Stimulated activated CD4-positive, alpha-beta T cell treated with anti-CD3 and anti-CD28 coated beads, Interleukin-1b, Interleukin-23, amount 100 ng/mL, for 1 hour (primary cell): ENCODE results near the gene CACNA1D.

Experiments
- DNase-seq, 2 donors: peaks; one replicate each; pipeline ENCODE4 v3.0.0-alpha.2; 2020; ENCODE audit warnings: low read depth in 2 of 2

CACNA1D gene

GRCh38 chr3:53691349-53691748, 196.9 kb downstream of the CACNA1D start:
- DNase-seq, result no peak

DNA sequence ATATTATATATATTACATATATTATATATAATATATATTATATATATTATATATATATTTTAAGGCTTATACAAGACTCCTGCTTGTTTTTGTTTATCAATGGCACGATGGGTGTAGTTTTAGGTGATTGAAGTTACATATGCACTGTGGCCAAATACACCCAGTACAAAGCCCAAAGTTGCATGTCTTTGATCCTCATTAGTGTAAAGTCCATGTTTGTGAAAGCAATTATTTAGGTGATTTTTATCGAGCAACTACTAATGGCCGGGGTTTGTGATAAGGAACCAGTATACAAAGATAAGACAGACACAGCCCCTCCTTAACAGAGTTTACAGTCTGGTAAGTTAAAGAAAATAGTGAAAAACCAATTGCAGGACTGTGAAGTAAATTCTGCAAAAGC, 197.5 kb downstream of the CACNA1D start:
- DNase-seq, result no peak

DNA sequence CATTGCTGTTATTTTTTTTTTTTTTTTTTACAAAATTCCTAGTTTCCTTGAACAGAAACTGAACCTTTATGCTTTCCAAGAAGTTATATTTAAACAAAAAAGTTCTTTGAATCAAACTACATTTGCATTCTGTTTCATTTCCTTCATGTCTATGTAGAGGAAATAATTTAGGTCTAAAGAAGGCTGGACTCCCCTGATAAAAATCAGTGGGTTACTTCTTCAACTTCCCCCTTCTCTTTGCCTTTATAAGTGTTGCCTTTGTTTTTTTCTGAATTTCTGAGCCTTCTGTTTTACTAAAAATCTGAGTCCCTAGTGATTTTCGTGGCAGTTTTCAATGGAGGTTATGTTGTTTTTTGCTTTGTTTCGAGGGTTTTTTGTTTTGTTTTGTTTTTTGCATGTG, 199.0 kb downstream of the CACNA1D start:
- no peak for DNase-seq

DNA sequence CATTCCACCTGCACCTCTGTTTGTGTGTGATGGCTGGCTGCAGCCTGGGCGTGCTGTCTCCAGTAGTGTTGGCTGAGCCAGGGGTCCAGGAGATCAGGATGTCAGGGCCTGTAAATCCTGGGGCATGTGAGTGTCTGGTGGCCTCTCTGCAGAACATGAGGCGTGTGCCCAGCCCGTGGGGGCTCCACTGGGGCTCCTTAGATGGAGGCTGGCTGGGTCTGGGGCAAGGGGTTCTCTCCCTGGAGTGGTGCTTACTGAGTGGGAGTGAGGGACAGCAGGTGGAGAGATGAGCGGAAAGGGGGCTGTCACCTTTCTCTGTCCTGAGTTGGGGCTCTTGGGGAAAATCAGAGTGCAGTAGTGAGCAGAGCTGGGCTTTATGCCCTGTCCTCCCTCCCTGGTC, 199.6 kb downstream of the CACNA1D start:
- no peak for DNase-seq

GRCh38 chr3:53694666-53695323, 200.4 kb downstream of the CACNA1D start:
- DNase-seq, result no peak

DNA sequence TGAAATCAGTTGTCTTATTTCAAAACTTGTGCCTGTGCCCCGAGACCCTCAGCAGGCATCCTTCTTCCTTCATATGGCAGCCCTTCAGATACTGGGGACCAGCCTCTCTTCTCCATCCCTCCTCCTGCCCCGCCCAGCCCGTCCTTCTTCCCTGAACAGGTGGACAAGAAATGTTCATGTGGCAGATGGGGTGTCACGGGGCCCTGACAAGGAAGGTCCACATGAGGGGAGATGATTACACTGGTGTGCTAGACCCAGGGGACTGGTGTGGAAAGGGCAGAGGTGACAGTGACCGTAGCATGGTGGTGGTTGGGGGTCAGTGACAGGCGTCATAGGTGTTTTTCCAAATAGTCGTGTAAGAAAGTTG, 200.9 kb downstream of the CACNA1D start:
- DNase-seq, result no peak

GRCh38 chr3:53696401-53697172, 202.2 kb downstream of the CACNA1D start:
- DNase-seq, result no peak

GRCh38 chr3:53700441-53700840, 206.0 kb downstream of the CACNA1D start:
- no peak for DNase-seq

DNA sequence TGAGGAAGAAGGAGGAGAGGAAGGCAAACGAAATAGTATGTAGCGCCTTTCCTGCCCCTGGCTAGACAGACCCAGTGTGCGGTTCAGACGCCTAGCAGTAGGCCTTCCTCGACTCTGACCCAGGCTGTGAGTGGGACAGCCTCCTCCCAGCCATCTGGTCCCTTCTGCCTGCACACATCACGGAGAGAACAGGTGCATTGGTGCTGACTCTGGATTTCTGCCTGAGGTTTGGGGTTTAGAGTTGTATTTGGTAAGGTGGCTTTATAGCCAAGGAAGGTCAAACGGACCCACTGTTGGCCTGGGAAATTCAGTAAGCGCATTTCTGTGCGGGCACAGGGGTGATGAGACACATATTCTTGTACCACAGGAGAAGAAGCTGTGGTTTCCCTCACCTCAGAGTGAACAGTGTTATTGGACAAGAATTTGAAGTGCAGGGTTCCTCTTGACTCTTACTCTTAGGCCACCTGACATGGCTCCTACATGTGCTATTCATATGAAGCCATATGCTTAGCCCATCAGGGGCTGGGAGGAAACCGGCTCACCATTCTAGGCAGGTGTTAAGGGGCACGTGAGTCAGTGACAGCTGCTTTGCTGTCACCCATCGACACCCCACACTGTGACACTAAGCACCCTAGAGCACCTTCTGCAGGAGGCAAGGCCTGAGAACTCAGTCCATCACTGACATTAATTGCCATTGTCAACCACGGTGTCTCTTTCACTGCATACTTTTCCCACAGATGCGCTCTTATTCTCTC, 208.5 kb downstream of the CACNA1D start:
- DNase-seq, result no peak

- DNase-seq, result no peak
Observed at GRCh38 chr3:53703630-53704362, 209.4 kb downstream of the CACNA1D start.

GRCh38 chr3:53704363-53704725, 209.9 kb downstream of the CACNA1D start:
- no peak for DNase-seq

- DNase-seq, result no peak
Observed at GRCh38 chr3:53705024-53705745, 210.8 kb downstream of the CACNA1D start.

DNA sequence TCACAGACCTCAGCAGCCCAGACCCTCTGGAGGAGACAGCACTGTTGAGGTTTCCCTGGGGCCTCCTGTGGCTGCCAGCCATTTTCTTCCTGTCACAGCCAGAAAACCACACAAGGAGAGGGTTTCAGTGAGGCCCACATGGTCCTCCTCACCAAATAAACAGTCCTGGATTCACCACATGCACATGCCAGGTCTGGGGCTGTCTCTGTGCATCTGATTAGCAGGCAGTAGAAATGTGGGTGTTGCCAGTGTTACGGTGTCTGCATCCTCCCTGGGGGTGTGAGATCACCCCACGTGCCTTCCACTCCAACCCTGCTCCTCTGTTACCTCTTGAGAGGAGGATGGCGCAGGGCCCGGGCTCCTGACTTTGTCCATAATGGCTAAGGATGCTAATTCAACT, 211.4 kb downstream of the CACNA1D start:
- DNase-seq, result no peak

- no peak for DNase-seq
Observed at GRCh38 chr3:53707222-53707621, 212.8 kb downstream of the CACNA1D start.

DNA sequence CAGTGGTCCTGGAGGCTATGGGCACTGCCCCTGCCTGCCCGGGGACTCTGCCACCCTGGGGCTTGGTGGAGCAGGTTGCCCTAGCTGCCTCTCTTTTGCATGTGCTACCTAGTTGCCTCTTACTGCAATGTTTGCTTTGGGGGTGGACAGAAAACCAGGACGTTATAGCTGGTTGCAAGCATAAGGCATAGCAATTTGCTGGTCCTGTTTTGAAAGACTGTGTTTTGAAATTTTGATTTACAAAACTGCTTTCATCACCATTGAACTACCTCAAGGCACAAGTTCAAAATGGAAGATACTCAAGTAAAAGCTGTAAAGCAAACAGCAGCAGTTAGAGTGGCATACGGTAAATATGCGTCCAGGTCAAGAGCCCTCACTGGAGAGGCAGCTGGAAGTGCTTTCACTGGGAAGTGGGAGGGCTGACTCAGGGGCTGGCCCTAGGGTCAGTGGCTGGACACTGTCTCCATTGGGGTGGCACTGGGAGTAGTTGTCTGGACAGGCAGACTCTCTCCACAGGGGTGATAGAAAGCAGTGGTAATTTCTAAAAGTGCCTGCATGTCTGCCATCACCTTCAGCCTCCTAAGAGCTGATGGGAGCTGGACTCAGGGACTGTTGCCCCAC, 213.7 kb downstream of the CACNA1D start:
- no peak for DNase-seq

- no peak for DNase-seq
Observed at GRCh38 chr3:53709256-53709655, 214.8 kb downstream of the CACNA1D start.

DNA sequence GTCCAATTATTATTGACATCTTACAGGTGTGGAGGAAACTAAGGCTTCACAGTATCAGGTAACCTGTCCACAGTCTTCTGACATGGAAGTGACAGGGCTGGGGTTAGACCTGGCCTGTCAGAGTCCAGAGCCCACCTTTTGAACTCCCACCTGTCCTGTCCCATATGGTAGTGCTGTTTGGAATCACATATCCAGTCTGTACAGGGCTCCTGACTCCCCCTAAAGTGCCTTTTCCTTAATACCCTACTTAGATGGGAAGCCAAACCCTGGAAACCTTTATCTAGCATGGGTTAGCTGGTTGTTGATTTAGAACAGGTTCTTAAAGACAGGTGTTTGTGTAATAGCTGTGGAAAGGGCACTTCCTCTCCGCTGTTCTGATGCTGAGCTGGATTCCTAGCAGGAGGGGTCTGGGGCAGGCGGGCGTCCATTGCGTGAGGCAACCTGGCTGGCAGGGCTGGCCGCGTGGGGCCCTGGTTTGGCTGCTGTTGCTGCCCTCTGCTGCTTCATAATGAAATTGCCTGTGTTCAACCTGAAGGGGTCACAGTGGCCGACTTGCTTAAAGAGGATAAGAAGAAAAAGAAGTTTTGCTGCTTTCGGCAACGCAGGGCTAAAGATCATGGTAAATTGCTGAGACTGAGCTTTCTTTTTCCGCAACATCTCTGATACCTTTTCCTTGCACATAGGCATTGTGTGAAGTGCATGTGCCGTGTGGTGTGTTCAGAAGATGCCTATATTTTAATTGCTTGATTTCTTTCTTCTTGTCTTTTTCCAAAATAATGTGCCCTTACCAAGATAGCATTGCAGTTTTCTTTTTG, 215.7 kb downstream of the CACNA1D start:
- peak; percentile 7 to 27 for DNase-seq

- DNase-seq, result no peak
Observed at GRCh38 chr3:53711387-53711786, 217.0 kb downstream of the CACNA1D start.

DNA sequence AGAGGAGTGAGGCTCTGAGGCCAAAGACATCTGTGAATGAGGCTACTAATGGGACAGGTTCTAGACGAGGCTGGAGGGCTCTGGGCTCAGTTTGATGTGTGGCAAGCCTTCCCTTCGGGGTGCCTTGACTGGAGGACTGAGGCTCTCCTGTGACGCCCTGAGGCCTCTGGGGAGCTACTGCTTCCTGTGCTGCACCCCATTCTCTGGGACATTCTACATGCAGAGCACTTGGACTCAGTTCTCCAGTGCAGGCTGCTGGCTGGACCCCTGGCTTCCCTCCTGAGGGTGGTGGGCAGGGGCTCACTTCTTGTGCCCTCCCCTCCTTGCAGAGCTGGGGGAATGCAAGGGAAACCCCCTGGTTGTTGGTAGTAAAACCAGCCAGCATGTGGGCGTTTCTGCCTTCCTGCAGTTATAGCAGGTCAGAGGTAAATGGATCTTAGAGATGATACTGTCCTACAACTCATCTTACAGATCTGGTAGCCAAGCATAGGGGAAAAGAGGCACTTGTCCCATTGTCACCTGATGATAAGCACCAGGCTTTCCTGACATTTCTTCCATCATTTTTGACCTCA, 218.5 kb downstream of the CACNA1D start:
- DNase-seq, result no peak

- DNase-seq, result no peak
Observed at GRCh38 chr3:53713626-53714025, 219.2 kb downstream of the CACNA1D start.
